OCI-LY1 (cell line): ENCODE measurements around the gene ZDHHC14.

Experiments used
- CTCF ChIP-seq: fragments of 200-600 bp; sonication (generic), shearing (Covaris generic); IDR thresholded peaks from 2 replicates; pipeline ENCODE4 v1.5.1; 2017; ENCODE audit warnings: mild to moderate bottlenecking, antibody characterized with exemption, low read length, moderate library complexity, mixed read lengths
- EZH2 ChIP-seq: fragments of 200-600 bp; sonication (generic), shearing (Covaris generic); IDR thresholded peaks from 2 replicates; pipeline ENCODE4 v1.8.0; 2017; ENCODE audit warnings: borderline replicate concordance, mixed run types, mild to moderate bottlenecking, antibody characterized with exemption, low read length, moderate library complexity, mixed read lengths

DNA sequence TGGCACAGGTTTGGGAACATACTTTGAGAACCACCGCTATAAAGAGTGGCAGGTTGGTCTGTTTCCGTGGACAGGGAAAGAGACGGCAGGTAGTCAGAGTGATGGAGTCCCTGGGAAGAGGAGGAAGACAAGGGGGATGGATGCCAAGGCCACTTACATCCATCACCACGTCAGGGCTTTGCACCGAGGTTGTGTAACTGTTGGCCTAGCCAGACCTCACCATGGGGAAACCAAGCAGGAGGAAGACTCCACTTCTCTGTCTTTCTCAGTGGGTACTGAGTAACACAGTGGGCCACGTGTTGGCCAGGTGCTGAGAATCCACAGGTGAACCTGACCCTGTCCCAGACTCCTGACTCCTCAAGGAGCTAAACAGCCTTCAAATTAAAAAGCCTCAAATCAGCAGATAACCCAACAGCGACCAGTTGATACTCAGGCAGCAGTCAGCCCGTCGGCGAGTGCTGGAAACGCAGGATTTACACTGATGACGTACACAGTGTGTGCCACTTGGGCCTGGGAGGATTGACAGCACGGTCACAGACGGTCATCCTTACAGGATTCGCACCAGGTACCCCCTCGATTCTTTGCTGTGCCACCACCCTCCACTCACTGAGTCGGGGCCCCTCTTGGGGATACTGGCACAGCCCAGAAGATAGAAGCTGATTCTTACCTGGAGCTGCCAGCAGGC is 307.4 kb downstream of the ZDHHC14 start:
- TF ChIP-seq CTCF (no peak), EZH2 (no peak)
